Ovary (tissue), 9 donors: ENCODE measurements around the gene DBF4B. TPM values are rescaled to one million over a fixed set of nuclear protein-coding genes. Genes with fewer than 3 reads are reported as not detected.

ENCODE experiments used
- DNase-seq, 5 donors: peaks; one replicate each; pipeline ENCODE4 v3.0.0-alpha.2; 2019 to 2020
- H3K27ac ChIP-seq, 2 donors: fragments of 200-600 bp; one replicate each; pipeline versions ENCODE4 v1.5.1 to v1.8.0; 2019 to 2022
- H3K27me3 ChIP-seq: fragments of 200-600 bp; one replicate; pipeline ENCODE4 v1.8.0; 2022
- H3K36me3 ChIP-seq: fragments of 200-600 bp; sonication (generic); one replicate; pipeline ENCODE4 v1.5.1; 2019
- H3K4me1 ChIP-seq: one replicate; pipeline ENCODE4 v1.8.1; 2013; ENCODE audit warnings: mild to moderate bottlenecking, moderate library complexity; ENCODE audit not compliant: insufficient read depth
- H3K4me3 ChIP-seq: fragments of 200-600 bp; sonication (generic); one replicate; pipeline ENCODE4 v1.5.1; 2017
- H3K9me3 ChIP-seq, 2 donors: fragments of 200-600 bp in 1 of 2; sonication (generic) in 1 of 2; one replicate each; pipeline versions ENCODE4 v1.5.1 to v1.8.1; 2013 to 2019; ENCODE audit warnings: mild to moderate bottlenecking in 1 of 2, moderate library complexity in 1 of 2
- CTCF ChIP-seq, 3 donors: fragments of 450-650 bp in 2 of 3; fragments of 200-600 bp in 1 of 3; IDR thresholded peaks; one replicate each; pipeline versions ENCODE4 v1.5.1 to v1.8.0; 2016 to 2022; ENCODE audit warnings: antibody characterized with exemption in 3 of 3, mild to moderate bottlenecking in 1 of 3
- EP300 ChIP-seq: sonication (generic); formaldehyde crosslinking; IDR thresholded peaks from one replicate; pipeline ENCODE4 v1.6.1; 2017; ENCODE audit warnings: antibody characterized with exemption
- POLR2A ChIP-seq: fragments of 450-650 bp; IDR thresholded peaks from one replicate; pipeline ENCODE4 v1.6.1; 2017; ENCODE audit warnings: antibody characterized with exemption, mild to moderate bottlenecking, moderate library complexity
- WGBS, 3 donors: extraction: QIAGEN DNeasy Blood & Tissue Kit in 1 of 3; methylation state at CpG; one replicate each; pipeline versions ENCODE4 v1.1.5 to v1.1.7; 2013 to 2017; 5-methylcytosine and 5-hydroxymethylcytosine counted together
- intact Hi-C, 4 donors: fragments of 100-400 bp; cut with DNase I; formaldehyde crosslinking; loops; one replicate each; pipeline versions ENCODE4 v1.11.0 to v1.15.1; 2022 to 2023
- polyA plus RNA-seq, 2 donors: library from polyadenylated mRNA; stranded (reverse); fragments of 200-250 nt in 1 of 2; fragments of 350-450 nt in 1 of 2; fragmentation: Illumina TruSeq in 1 of 2; extraction: RNeasy Lipid Tissue Mini Kit (QIAGEN cat#74804) in 1 of 2; gene quantifications; one replicate each; pipeline ENCODE4 v1.2.3, GENCODE V29; 2013 to 2014
- total RNA-seq, 7 donors: library from RNA; depleted of rRNA in 2 of 7; stranded (reverse); fragments of >200 nt in 2 of 7; fragmentation: NEBNext Ultra II Directional in 3 of 7; extraction: Animal tissue kit (Norgen Biotek cat#: 25700) in 3 of 7; gene quantifications; one replicate each; pipeline versions ENCODE4 v1.1.0 to v1.2.4, GENCODE V29; 2016 to 2023
- donor health status: DM: no; HTN: no; CAD: no; lungs with moderate emphysema.
- donor health status: DM: no; HTN: no; CAD: no.
- donor health status: Bipolar disorder and iron deficiency.
- donor health status: DM: yes; HTN: yes; CAD: no.
- donor health status: DM: no; HTN: no; CAD: no.
- donor health status: DM: yes; HTN: yes; CAD: no.

Gene DBF4B
- total and polyA plus RNA-seq, 9 donors: 3.1 to 9.7 (median 6.7) TPM

GRCh38 chr17:44761932-44762810 lies 53.7 kb downstream of the DBF4B start:
- no peaks in the 10 kb centered on the region for H3K27me3 ChIP-seq
- 72 to 78% (median 76%) methylated on average over 17 of the region's 17 CpGs for WGBS, 3 donors

GRCh38 chr17:44763170-44763569 lies 54.7 kb downstream of the DBF4B start:
- intact Hi-C loops: no loop called here
- H3K4me3 ChIP-seq: no peak overlapping the region
- WGBS, 3 donors: 81 to 84% (median 83%) methylated on average over 5 of the region's 5 CpGs
- H3K9me3 ChIP-seq: no peaks in the 10 kb centered on the region
- TF ChIP-seq EP300 (no peak), POLR2A (no peak), CTCF (IDR thresholded peaks at IDR 0.05) (no peak)
- H3K27ac ChIP-seq: no peak overlapping the region
- peaks cover 4% of the 10 kb centered on the region for H3K4me1 ChIP-seq
- no peaks in the 10 kb centered on the region for H3K27me3 ChIP-seq
- DNase-seq: no peak
- H3K36me3 ChIP-seq: no peaks in the 10 kb centered on the region

More at GRCh38 chr17:44761932-44762810, 53.7 kb downstream of the DBF4B start:
- Histone ChIP-seq H3K27ac (no peak overlapping the region), H3K4me1 (peaks cover 4% of the 10 kb centered on the region), H3K36me3 (no peaks in the 10 kb centered on the region), H3K4me3 (no peak overlapping the region), H3K9me3 (no peaks in the 10 kb centered on the region)
- intact Hi-C loops: no loop called here
- no peak for DNase-seq
- TF ChIP-seq EP300: no peak

- 69 to 73% (median 69%) methylated on average over 11 of the region's 11 CpGs for WGBS, 3 donors
- no peaks in the 10 kb centered on the region for H3K36me3 ChIP-seq
- no peaks in the 10 kb centered on the region for H3K27me3 ChIP-seq
- intact Hi-C loops: no loop called here
- H3K4me1 ChIP-seq: no peaks in the 10 kb centered on the region
- no peaks in the 10 kb centered on the region for H3K9me3 ChIP-seq
- H3K27ac ChIP-seq: no peak overlapping the region
- no peak for DNase-seq
- no peak overlapping the region for H3K4me3 ChIP-seq
- no peak for TF ChIP-seq EP300
- no peak for TF ChIP-seq POLR2A
- TF ChIP-seq CTCF (IDR thresholded peaks at IDR 0.05): no peak
Measured at GRCh38 chr17:44765965-44766364, 57.5 kb downstream of the DBF4B start.

GRCh38 chr17:44766409-44767038 lies 58.1 kb downstream of the DBF4B start:
- WGBS, 3 donors: 44 to 64% (median 51%) methylated on average over 8 of the region's 8 CpGs
- TF ChIP-seq POLR2A: no peak
- TF ChIP-seq CTCF (IDR thresholded peaks at IDR 0.05): no peak
- no peak for TF ChIP-seq EP300
- Histone ChIP-seq H3K4me1 (no peaks in the 10 kb centered on the region), H3K4me3 (no peak overlapping the region), H3K27me3 (no peaks in the 10 kb centered on the region), H3K9me3 (no peaks in the 10 kb centered on the region), H3K27ac (no peak overlapping the region), H3K36me3 (no peaks in the 10 kb centered on the region)
- intact Hi-C loops: no loop called here
- peak in 1 of 5 donors; percentile 9 for DNase-seq

GRCh38 chr17:44767493-44767892 lies 59.0 kb downstream of the DBF4B start:
- Histone ChIP-seq H3K4me3 (no peak overlapping the region), H3K4me1 (no peaks in the 10 kb centered on the region), H3K36me3 (no peaks in the 10 kb centered on the region), H3K27me3 (no peaks in the 10 kb centered on the region), H3K27ac (no peak overlapping the region), H3K9me3 (no peaks in the 10 kb centered on the region)
- TF ChIP-seq CTCF (IDR thresholded peaks at IDR 0.05): no peak
- TF ChIP-seq POLR2A: no peak
- TF ChIP-seq EP300: no peak
- 73 to 82% (median 80%) methylated on average over 4 of the region's 4 CpGs for WGBS, 3 donors
- no peak for DNase-seq
- intact Hi-C loops: no loop called here
